ENCODE results near the gene DICER1.

DICER1 gene

DNA sequence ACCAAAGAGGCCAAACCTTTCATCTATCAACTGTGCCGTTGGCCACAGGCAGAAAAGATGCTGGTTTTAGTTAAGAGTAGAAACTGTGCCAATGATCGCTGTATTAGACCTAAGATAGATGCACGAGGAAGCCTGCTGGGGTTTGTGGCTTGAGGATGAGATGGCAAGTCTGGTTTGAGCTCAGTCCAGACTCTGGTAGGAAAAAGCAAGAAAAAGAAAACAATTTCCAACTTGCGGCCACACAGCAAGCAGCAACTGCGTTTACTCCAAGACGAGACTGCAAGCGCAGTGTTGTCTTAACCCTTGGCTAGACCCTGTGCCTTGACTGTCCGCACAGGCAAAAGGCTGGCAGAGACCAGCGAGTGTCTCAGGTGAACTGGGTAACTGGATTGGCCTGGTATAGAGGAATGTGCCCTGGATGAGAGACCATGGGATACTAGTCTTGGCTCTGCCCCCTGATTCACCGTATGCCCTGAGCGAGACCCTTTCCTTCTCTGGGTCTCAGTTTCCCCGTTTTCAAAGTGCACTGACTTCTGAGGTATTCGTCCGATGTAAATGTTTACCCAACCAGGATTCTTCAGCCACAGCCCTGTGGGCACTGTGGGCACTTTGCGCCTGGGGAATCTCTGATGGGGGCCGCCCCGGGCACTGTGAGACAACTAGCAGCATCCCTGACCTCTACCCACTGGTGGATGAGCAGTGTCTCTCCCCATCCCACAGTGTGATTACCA lies 113.4 kb downstream of the DICER1 start:
- CTCF ChIA-PET, result no interaction called here
- TF ChIP-seq, protein P1, sequence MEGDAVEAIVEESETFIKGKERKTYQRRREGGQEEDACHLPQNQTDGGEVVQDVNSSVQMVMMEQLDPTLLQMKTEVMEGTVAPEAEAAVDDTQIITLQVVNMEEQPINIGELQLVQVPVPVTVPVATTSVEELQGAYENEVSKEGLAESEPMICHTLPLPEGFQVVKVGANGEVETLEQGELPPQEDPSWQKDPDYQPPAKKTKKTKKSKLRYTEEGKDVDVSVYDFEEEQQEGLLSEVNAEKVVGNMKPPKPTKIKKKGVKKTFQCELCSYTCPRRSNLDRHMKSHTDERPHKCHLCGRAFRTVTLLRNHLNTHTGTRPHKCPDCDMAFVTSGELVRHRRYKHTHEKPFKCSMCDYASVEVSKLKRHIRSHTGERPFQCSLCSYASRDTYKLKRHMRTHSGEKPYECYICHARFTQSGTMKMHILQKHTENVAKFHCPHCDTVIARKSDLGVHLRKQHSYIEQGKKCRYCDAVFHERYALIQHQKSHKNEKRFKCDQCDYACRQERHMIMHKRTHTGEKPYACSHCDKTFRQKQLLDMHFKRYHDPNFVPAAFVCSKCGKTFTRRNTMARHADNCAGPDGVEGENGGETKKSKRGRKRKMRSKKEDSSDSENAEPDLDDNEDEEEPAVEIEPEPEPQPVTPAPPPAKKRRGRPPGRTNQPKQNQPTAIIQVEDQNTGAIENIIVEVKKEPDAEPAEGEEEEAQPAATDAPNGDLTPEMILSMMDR (IDR thresholded peaks at IDR 0.05; ENCODE audit: insufficient read depth, low read length, missing control alignments), result no peak
- no peak for DNase-seq (ENCODE audit: low read depth, low spot score)
- POLR2A ChIA-PET, result no interaction called here
- no peak overlapping the region for H3K4me3 ChIP-seq (ENCODE audit: low read depth, low read length)

DNA sequence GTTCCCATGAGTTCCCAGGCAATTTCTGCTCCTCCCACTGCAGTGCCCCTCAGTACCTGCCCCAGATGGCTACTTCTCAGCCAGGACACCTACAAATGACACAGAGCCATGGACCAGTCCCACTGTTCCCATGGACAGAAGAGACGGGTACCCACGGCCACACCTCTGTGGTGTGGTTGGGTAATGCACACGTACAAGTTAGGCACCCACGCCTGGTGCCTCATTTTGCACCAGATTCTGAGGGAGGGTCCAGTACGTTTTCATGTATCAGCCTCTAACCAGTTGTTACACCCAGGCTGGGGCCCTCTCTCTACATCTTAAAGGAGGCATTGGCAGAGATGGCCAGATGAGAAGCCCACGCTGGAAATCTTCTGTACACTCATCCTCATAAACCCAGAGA lies 114.0 kb downstream of the DICER1 start:
- CTCF ChIA-PET, result no interaction called here

DNA sequence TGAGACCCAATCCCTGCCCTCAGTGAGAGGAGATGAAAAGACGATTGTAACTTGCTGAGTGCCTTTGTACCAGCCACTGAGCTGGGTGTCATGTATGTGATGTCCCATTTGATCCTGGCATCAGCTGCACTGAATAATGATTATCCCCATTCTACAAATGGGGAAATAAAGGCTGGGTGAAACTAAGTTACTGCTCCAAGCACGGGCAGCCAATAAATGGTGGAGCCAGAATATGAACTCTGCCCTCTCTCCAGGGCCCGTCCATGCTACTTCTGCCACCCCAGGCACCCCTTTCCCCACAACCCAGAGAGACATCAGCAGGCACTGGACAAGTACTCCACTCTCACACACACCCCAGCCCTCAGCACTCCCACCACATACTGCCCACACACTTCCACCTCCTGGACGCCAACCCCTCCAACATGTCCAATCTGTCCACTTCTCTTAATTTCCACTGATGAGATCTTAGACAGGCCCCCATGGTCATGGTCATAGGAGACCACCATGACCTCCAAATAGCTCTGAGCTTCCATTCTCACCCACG lies 115.8 kb downstream of the DICER1 start:
- no peak for DNase-seq (ENCODE audit: low read depth, low spot score)
- TF ChIP-seq, protein P1 (IDR thresholded peaks at IDR 0.05; ENCODE audit: insufficient read depth, low read length, missing control alignments), result no peak
- ChIA-PET CTCF (no interaction called here), POLR2A (no interaction called here)
- H3K4me3 ChIP-seq (ENCODE audit: low read depth, low read length), result no peak overlapping the region

More for the DNA sequence above, 114.0 kb downstream of the DICER1 start:
- POLR2A ChIA-PET, result no interaction called here
- TF ChIP-seq, protein P1 (IDR thresholded peaks at IDR 0.05; ENCODE audit: insufficient read depth, low read length, missing control alignments), result no peak
- no peak for DNase-seq (ENCODE audit: low read depth, low spot score)
- no peak overlapping the region for H3K4me3 ChIP-seq (ENCODE audit: low read depth, low read length)

DNA sequence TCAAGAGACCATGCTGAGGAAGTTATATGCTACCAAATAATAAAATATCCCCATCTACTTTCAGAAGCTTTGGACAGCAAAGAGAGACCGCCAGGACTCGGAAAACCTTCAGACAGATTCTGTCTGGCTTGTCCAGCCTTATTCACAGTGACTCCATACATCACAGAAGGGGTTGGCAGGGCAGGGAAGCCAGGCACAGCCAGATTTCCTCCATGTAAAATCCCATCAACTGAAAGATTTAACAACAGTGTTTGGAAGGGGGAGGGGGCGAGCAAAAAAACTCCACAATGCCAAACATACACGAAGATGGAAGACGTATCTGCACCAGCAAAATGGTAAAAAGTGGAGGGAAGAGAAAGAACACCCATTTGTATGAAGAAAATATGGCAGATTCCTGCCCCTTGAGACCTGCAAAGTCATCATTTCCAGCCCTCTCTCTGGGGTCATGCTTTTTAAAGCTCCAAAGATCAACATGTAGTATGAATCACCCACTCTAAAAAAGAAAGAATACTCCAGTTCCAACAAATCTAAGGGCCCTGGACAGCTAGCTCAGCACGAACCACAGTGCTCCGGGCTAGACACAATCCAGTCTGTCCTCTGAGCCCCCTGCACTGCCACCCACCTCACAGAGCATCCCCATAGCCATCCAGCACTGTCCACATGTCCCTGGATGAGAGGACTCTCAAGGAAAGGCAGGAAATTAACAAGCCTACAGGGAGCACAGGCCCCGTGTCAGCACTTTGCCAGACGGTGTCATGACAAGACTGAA lies 116.4 kb downstream of the DICER1 start:
- ChIA-PET CTCF (no interaction called here), POLR2A (no interaction called here)
- DNase-seq (ENCODE audit: low read depth, low spot score), result no peak
- no peak overlapping the region for H3K4me3 ChIP-seq (ENCODE audit: low read depth, low read length)
- TF ChIP-seq, protein P1 (IDR thresholded peaks at IDR 0.05; ENCODE audit: insufficient read depth, low read length, missing control alignments), result no peak

DNA sequence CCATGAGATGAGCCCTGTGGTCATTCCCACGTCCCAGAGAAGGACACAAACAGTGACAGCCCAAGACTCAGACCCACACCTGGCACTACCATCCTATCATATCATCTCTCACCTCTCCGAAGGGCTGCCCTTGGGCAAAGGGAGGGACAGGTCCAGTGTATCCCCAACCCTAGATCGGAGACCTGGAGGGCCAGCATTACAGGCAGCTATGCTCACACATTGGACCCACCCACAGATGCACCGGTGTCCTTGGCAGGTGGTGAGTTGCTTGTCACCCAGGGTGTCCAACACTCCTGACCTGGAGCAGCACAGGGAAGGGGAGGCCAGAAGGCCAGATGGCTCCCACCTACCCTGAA lies 117.4 kb downstream of the DICER1 start:
- TF ChIP-seq, protein P1 (IDR thresholded peaks at IDR 0.05; ENCODE audit: insufficient read depth, low read length, missing control alignments), result no peak
- DNase-seq (ENCODE audit: low read depth, low spot score), result no peak
- CTCF ChIA-PET, result no interaction called here
- H3K4me3 ChIP-seq (ENCODE audit: low read depth, low read length), result no peak overlapping the region
- POLR2A ChIA-PET, result no interaction called here

DNA sequence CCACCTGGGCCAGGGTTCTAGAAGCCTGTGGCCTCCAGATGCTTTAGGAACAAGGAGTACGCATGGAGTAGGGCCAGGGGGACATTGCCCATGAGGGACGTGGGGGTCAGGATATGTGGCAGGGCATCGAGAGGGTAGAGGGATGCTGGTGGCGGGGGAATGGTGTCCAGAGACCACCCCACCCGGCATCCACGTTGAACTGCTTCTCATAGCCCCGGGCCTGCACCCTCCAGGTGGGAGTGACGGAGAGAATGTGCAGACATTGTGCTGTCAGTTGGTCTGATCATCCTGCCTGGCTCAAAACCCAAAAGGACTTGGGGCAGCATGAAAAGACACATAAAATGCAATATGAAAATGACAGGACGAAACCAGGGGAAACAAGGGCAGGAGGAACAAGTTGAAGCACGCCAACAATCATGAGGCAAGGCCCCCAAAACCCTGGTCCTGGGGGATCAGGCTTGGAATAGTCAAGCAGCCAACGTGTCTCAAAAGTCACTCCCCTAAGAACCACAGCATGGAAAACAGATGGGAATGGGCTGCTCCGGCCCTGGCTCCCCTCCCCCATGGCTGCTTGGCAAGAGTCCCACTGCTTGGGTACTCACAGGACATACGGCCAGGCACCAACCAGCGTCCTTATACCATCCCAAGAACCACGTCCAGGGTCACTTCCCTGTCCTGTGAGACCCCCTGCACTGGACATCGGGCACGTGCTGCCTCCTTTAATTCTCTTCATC lies 117.9 kb downstream of the DICER1 start:
- POLR2A ChIA-PET, result no interaction called here
- no peak for DNase-seq (ENCODE audit: low read depth, low spot score)
- no peak overlapping the region for H3K4me3 ChIP-seq (ENCODE audit: low read depth, low read length)
- CTCF ChIA-PET, result no interaction called here
- TF ChIP-seq, protein P1 (IDR thresholded peaks at IDR 0.05; ENCODE audit: insufficient read depth, low read length, missing control alignments), result no peak
